Measurements from ENCODE around the gene GLTPD2. TPM values are rescaled to one million over a fixed set of nuclear protein-coding genes. Genes with fewer than 3 reads are reported as not detected.

GLTPD2 gene
- total RNA-seq, 1 experiment from 2014 or later = not detected

- Histone ChIP-seq H3T11ph (ENCODE audit: low read length) (no peak overlapping the region), H3K23me2 (ENCODE audit: insufficient read length, low read depth, low read length, poor library complexity, severe bottlenecking) (no peaks in the 10 kb centered on the region), H2BK20ac (ENCODE audit: low read depth, low read length, poor library complexity, severe bottlenecking) (no peak overlapping the region), H3K4me2 (ENCODE audit: insufficient read depth, insufficient read length, low read length) (no peak overlapping the region), H3K27ac (ENCODE audit: insufficient read length, low read depth, low read length) (no peak overlapping the region), H2AFZ (ENCODE audit: low read length) (no peak overlapping the region), H3K79me1 (ENCODE audit: insufficient read depth, low read depth, low read length, poor library complexity, severe bottlenecking) (no peaks in the 10 kb centered on the region), H2BK15ac (ENCODE audit: low read depth, low read length) (no peak overlapping the region), H2BK120ac (ENCODE audit: low read depth, low read length, poor library complexity, severe bottlenecking) (no peak overlapping the region), H4K91ac (ENCODE audit: insufficient read length, low read depth, low read length) (no peak overlapping the region), H3K56ac (ENCODE audit: insufficient read length, low read depth, low read length) (no peak overlapping the region), H4K5ac (ENCODE audit: insufficient read length, low read depth, low read length) (no peak overlapping the region), H2BK5ac (ENCODE audit: insufficient read length, low read length) (no peak overlapping the region), H2AK5ac (ENCODE audit: insufficient read length, low read length) (no peak overlapping the region), H3K23ac (ENCODE audit: insufficient read length, low read depth, low read length) (no peak overlapping the region), H3K18ac (ENCODE audit: insufficient read length, low read depth, low read length) (no peak overlapping the region), H3K4me1 (ENCODE audit: insufficient read depth, low read length) (no peaks in the 10 kb centered on the region), H4K8ac (replicated peaks; ENCODE audit: insufficient read length, low read depth, low read length) (no peak overlapping the region), H3K9me3 (ENCODE audit: control insufficient read depth, low read depth, low read length) (no peaks in the 10 kb centered on the region), H2BK12ac (ENCODE audit: insufficient read length, low read depth, low read length) (no peak overlapping the region), H3K79me2 (ENCODE audit: insufficient read depth, low read length) (no peaks in the 10 kb centered on the region), H4K20me1 (ENCODE audit: control insufficient read depth, insufficient read depth, insufficient read length) (no peaks in the 10 kb centered on the region), H3K14ac (ENCODE audit: insufficient read depth, low read length) (no peak overlapping the region), H3K9ac (ENCODE audit: extremely low read depth, insufficient read length, low read length) (no peak overlapping the region), H3K4ac (ENCODE audit: low read depth, low read length) (no peak overlapping the region), H3K27me3 (ENCODE audit: insufficient read depth, low read length) (no peaks in the 10 kb centered on the region; the same call in 1 of the 2 replicates)
- Mint-ChIP-seq H3K36me3 (ENCODE audit: insufficient read depth in 1 of 3, low read depth in 3 of 3) (no peaks in the 10 kb centered on the region), H3K9me3 (no peaks in the 10 kb centered on the region), H3K27me3 (ENCODE audit: low read depth) (peaks cover 68% of the 10 kb centered on the region), H3K4me3 (no peak overlapping the region; a peak in 1 of 5 replicates), H3K4me1 (peaks cover 20 to 21% of the 10 kb centered on the region in 2 experiments), H3K27ac (no peak overlapping the region)
- no CpG with 5 or more reads among the region's 5 CpGs for WGBS (ENCODE audit: extremely low coverage, insufficient read length, low lambda C conversion rate)
- no peak for TF ChIP-seq CTCF (conservative IDR thresholded peaks at IDR 0.05)
- no peak for DNase-seq
Observed at GRCh38 chr17:4747847-4748246, 40.9 kb upstream of the GLTPD2 start.
